Epithelial cell of proximal tubule (primary cell): ENCODE measurements around the gene SLC27A2. TPM values are rescaled to one million over a fixed set of nuclear protein-coding genes. Genes with fewer than 3 reads are reported as not detected.
"Not testable (repeated sequence)": the region's sequence is repeated elsewhere in the genome, so short reads cannot be mapped to it uniquely, and the experiment has no call there.

Source experiments
- DNase-seq: peaks from one replicate; pipeline ENCODE4 v3.0.0-alpha.2; 2011; ENCODE audit warnings: low read depth
- H3K4me3 ChIP-seq: 2 replicates; pipeline ENCODE4 v1.5.1; 2011; ENCODE audit warnings: low read depth, mild to moderate bottlenecking, low read length
- CTCF ChIP-seq: conservative IDR thresholded peaks from 2 replicates; pipeline ENCODE4 v1.5.1; 2012; ENCODE audit warnings: low read depth, mild to moderate bottlenecking, low read length
- total RNA-seq: library from RNA; depleted of rRNA; stranded (reverse); fragments of >200 nt; gene quantifications from 2 replicates; pipeline ENCODE4 v1.2.3, GENCODE V29; 2015

SLC27A2 gene
- total RNA-seq, 1 donor from 2014 or later = 6.2 TPM

- TF ChIP-seq CTCF = no peak
- no peak for DNase-seq
These were observed 35.4 kb upstream of the SLC27A2 start for GRCh38 chr15:50146632-50147031.

GRCh38 chr15:50148362-50148963 lies 33.5 kb upstream of the SLC27A2 start:
- H3K4me3 ChIP-seq = no peak overlapping the region
- DNase-seq = no peak
- peak; percentile 89 for TF ChIP-seq CTCF

More at GRCh38 chr15:50146632-50147031, 35.4 kb upstream of the SLC27A2 start:
- H3K4me3 ChIP-seq = no peak overlapping the region

- no peak for TF ChIP-seq CTCF
- no peak overlapping the region for H3K4me3 ChIP-seq
- no peak for DNase-seq
These were observed 32.9 kb upstream of the SLC27A2 start for GRCh38 chr15:50149090-50149489.

GRCh38 chr15:50150349-50150748 lies 31.6 kb upstream of the SLC27A2 start:
- H3K4me3 ChIP-seq = no peak overlapping the region
- TF ChIP-seq CTCF = no peak
- DNase-seq = no peak

- no peak for DNase-seq
- TF ChIP-seq CTCF = no peak
- no peak overlapping the region for H3K4me3 ChIP-seq
These were observed 31.1 kb upstream of the SLC27A2 start for GRCh38 chr15:50150851-50151250.

GRCh38 chr15:50151476-50151875 lies 30.5 kb upstream of the SLC27A2 start:
- no peak for DNase-seq
- no peak for TF ChIP-seq CTCF

GRCh38 chr15:50158236-50158635 lies 23.8 kb upstream of the SLC27A2 start:
- H3K4me3 ChIP-seq, DNase-seq: not testable (repeated sequence)

More at GRCh38 chr15:50151476-50151875, 30.5 kb upstream of the SLC27A2 start:
- H3K4me3 ChIP-seq = no peak overlapping the region
